HG03575 (cell line): ENCODE results near the gene EHMT2.
A peak's percentile ranks its signal among the peaks of the same experiment; 100 is the strongest.
"Not testable (repeated sequence)": the region's sequence is repeated elsewhere in the genome, so short reads cannot be mapped to it uniquely, and the experiment has no call there.

Experiments used
- ATAC-seq: cut with Tn5 transposase; IDR thresholded peaks from one replicate; pipeline ENCODE4 v1.9.1; 2021; ENCODE audit not compliant: unreplicated experiment, insufficient number of reproducible peaks, low FRiP score; ENCODE audit errors: extremely low read depth

Gene EHMT2

DNA sequence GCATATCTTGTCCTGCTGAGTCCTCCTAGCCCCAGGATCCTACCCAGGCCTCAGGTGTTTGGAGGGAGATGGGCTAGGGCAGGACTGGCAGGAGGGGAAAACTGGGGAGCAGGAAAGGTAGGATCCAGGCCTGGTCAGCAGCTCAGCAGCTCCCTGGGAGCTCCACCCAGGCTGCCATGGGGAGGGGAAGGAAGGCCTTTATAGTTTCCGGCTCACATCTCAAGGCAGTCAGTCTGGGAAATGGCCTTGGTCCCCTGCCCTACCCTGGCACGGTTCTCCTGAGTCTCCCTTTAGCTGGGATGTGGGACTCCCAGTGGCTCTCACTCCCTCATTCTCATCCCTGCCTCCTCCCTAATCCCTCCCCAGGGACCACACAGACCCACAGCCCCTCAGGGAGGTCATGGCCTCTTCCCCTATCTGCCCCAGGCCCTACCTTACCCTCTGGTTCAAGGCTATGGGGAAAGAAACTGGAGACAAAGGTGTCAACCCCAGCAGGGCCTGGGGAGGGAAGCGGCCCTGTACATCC, 20.3 kb downstream of the EHMT2 start:
- no peak for ATAC-seq

DNA sequence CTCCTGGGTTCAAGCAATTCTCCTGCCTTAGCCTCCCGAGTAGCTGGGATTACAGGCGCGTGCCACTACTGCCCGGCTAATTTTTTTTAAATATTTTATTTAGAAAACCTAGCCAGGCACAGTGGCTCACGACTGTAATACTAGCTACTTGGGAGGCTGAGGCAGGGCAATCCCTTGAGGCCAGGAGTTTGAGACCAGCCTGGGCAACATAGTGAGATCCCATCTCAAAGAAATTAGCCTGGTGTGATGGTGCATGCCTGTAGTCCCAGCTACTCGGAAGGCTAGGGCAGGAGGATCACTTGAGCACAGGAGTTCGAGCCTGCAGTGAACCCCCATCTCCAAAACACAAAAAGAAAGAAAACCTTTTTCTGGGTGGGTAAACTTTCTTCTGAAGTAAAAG, 21.1 kb downstream of the EHMT2 start:
- ATAC-seq: no peak

DNA sequence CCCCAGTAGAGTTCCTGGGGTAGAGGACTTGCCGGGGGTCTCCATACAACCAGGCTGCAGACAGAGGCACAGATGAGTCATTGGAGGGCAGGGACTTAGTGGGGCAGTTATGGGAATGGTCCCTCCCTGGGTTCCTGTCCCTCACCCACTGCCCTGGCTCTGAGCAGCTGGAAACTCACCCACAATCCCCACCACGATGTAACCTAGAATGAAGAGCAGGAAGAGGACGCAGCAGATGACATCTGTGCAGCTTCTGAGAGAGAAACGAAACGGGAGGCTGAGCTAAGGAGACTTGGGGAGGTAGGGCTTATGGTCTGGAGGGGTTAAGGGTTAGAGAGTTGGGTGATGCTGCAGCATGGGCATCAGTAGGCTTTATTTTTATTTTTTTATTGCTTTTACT, 21.6 kb downstream of the EHMT2 start:
- ATAC-seq: no peak

DNA sequence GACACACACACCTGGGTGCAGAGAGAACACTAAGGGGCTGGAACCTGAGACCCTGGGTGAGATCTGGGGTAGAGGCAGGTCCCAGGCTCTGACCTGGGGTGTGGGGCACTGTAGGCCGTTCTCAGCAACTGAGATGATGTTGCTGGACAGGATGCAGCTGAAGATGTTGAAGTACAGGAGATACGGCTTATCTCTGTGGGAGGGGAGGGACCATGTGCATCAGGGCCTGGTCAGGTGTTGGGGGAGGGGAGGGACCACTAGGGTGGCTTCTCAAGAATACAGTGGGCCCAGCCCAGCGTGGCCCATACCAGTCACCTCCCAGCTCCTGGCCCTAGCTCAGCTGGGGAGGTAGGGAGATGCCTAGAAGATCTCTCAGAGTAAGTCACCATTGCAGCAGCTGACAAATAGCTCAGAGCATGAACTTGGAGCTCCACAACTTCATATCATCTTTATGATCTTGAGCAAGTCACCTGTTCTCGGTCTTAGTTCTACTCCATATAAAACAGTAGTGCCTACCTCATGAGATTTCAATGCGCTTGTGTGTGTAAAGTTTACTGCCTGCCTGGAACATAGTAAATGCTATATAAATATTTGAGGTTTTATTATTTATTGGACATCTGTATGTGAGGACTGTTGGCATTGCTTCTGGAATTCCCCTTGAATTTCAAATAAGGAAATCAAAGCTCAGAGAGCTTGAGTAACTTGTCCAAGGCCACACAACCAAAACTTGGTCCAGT, 22.5 kb downstream of the EHMT2 start:
- ATAC-seq: no peak

DNA sequence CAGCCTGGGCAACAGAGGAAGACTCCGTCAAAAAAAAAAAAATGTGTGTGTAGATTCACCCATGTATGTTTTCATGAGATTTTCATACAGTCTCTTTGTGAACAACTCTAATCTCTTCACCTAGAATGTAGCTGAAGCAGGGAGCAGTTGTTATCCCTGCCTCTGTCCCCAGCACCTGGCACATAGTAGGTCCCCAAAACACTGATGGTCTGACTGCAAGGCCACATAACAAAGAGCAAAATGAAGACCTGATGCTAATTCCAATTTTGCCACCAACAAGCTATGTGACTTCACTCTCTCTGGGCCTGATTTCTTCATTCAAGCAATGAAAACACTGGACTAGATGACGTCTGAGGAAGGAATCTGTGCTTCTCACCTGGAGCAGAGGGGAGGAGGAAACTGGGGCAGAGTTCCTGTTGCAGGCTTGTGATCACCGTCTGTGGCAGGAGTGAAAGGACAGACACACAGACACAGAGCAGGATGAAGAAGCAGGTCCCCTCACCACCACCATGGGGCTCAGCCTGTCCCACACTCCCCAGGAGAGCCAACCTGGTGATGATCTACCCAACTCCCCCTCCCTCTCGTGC, 23.3 kb downstream of the EHMT2 start:
- no peak for ATAC-seq

DNA sequence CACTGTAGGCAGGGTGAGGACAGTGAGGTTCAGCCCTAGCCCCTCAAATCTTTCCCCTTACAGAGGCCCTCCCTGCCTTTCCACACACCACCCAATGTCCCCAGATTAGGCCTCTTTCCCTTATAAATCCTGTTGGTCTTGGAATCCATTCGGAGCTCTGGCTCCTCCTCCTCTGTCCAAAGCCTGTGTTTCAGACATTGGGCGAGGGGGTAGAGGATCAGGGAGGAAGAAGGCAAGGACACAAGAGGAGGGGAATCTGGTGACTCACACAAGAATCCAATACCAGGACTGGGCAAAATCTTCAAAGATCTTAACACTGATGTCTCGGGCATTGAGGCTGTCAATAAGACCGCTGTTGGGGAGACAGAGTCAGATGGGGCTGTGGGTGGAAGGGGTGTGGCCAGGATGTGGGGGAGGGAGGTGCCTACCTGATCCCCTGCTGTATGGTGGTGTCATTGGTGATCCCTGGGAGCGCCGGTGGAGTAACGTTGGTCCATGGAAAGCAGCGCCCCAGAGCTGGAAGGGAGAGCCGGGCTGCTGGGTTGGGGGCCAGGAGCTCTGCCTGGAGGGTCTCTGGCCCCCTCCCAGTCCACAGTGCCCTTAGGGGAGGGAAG, 26.3 kb downstream of the EHMT2 start:
- no peak for ATAC-seq

DNA sequence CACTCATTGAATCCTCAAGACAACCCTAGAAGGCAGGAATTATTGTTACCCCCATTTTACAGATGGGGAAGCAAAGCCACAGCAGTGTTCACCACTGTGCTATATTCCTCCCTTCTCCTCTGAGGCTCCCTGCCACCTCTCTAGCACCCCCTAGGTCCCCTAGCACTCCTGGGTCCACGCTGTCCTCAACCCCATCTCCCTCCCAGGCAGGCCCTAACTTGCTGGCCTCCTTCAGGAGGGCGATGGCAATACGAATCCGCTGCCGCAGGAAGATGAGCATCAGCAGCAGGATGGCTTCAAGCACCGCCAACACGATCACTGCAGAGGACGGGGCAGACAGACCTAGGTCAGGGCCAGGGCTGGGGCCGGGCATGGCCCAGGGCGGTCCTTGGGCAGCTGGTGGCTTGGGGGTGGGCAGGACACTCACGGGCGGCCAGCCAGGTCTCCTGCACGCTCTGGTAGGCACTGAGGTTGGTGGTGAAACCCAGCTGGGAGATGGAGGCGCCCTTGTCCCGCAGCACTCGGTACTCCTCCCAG, 27.0 kb downstream of the EHMT2 start:
- ATAC-seq: no peak

DNA sequence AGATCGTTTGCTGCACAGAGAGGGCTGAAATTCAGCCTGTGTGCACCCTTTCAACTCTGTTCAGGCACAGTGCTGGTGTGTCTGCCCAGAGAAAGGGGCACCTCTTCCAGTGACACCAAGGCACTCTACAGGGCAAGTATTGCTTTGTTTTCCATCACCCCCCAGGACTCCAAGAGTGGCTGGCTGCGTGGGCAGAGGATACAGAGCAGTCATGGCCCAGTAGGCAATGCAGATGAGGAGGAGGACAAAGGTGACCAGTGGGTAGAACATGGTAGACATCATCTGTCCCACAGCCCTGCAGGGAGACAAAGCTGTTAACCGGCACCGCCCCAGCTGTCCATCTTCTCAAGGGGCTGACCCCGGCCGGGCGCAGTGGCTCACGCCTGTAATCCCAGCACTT, 28.2 kb downstream of the EHMT2 start:
- ATAC-seq: no peak

DNA sequence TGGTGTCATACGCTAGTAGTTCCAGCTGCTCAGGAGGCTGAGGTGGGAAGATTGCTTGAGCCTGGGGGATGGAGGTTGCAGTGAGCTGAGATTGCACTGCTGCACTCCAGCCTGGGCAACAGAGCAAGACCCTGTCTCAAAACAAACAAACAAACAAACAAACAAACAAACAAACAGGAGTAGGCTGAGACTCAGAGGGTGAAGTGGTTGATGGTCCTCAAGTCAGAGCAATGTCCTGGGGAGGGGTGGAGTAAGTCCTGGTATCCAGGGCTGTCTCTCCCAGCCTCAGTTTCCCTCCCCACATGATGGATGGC, 28.9 kb downstream of the EHMT2 start:
- ATAC-seq: not testable (repeated sequence)

DNA sequence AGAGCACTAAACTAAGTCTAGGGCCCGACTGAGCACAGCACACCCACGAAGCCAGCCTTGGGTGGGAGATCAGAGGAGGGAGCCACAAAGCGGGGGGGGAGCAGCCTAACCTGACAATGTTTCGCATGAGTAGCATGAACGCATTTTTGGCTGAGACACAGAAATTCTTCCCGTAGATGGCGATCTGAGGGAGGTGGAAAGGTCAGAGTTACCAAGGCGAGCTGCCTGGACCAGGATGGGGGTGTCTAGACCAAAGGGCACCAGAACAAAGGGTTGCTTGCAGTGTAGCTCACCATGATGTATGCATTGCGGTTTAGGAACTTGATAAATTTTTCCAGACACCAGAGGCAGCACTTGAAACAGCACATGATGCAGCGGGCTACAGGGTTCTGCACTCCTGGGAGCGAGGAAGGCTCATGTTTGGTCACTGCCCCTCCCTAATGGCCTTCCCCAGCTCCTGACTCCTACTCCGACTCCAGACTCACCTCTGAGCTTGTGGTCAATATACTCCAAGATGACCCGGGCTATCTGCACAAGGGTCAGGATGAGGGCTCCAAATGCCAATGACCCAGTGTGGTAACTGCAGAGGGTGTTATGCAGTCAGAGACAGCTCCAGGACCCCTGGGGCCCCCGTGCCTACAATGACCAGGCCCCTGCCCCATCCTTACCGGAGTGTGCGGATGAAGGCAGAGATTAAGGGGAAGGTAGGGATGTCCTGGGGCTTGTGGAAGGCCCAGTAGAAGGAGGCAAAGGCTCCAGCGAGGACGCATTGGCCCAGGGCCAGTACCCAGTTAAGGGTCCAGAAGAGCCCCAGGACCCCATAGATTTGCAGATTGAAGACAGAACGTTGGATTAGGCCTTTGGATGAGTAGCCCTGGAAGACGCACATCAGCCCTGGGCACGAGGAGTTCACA, 32.0 kb downstream of the EHMT2 start:
- no peak for ATAC-seq

DNA sequence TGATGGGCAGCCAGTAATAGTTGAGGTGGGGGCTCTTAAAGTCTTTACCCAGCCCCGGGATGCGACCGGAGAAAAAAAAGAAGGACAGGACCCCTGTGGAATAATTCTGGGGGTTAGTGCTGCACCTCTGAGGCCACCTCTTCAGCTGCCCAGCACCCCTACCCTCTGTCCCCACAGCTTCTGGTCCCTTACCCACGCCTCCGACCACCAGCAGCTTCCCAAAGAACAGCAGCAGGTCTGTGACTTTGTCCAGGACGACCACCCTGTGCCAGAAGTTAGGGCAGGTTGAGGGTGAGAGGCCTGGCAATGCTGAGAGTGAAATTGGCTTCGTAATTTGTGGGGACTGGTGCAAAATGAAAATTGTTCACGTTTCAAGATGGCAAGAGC, 32.7 kb downstream of the EHMT2 start:
- no peak for ATAC-seq

DNA sequence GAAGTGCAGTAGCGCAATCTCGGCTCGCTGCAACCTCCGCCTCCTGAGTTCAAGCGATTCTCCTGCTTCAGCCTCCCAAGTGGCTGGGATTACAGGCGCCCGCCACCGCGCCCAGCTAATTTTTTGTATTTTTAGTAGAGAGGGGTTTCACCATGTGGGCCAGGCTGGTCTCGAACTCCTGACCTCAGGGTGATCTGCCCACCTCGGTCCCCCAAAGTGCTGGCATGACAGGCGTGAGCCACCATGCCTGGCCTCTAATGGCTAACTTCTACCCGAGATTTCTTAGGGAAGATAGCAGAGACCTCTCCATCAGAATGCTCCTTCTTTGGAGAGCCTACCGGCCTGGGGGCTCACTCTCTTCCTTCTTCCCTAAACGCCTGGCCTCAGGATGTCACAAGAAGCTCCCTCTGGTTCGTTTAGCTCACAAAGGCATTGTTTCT, 33.4 kb downstream of the EHMT2 start:
- not testable (repeated sequence) for ATAC-seq

DNA sequence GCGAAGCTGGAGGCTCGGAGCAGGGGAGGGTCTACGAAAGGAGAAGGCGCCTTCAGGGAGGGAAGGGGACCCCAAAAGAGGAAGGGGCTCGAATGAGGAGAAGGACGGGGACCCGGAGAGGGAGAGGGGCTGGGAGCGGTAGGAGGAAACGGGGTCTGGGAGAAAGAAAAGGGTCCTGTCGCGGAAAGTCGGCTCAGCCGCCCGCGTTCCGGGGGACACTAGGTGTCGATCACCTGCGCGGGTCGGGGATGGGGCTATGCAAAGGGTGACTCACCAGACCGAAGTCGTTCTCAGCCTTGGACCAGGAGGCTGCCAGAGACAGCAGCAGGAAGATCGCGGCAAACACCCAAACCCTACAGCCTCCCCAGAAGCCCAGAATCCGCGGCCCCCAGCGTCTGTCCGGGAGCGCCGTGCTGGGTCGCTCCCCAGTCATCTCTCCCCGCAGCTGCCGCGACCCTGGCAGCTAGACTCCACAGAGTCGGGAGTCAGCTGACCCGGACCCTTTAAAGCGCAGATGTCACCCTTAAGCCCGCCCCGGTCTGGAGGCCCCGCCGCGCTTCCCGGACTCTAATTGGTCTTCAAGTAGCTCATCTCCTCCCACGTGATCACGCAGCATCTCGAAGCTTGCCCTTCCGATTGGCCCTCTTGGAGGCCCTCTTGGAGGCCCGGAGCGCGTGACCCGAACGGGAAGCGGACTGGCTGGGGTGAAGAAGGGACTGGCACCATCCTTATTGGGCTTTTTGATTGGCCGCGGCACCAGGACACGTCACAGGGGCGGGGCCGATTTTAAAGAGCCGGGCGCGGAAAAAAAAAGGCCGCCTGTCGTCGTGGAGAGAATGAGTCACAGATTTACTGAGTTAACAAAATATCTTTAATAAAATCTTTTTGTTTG, 34.9 kb downstream of the EHMT2 start, which contains the start of gene NEU1:
Gene NEU1, minus strand, starts transcription at position 478 of the 892 bp plus-strand sequence. Its CDS starts 45 bp downstream, at position 433.
- peak; percentile 73 for ATAC-seq

DNA sequence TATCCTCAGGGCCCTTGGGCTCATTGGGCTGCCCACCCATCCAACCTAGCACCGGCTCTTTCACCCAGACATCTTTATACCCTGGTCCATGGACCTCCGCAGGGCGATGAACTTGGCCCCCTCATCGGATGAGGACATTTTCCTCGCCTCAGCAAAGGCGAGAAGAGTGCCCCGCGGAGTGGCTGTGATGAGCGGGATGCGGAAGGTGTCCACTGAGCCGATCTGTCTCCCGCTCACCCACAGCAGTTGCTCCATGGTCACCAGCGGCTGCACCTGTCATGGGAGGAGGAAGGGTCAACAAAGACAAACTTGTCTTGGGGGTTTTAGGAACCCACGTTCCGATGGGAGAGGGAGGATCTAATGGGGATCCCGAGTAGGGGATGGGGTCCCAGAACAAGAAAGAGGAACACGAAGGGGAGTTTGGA, 35.6 kb downstream of the EHMT2 start:
- ATAC-seq: no peak

DNA sequence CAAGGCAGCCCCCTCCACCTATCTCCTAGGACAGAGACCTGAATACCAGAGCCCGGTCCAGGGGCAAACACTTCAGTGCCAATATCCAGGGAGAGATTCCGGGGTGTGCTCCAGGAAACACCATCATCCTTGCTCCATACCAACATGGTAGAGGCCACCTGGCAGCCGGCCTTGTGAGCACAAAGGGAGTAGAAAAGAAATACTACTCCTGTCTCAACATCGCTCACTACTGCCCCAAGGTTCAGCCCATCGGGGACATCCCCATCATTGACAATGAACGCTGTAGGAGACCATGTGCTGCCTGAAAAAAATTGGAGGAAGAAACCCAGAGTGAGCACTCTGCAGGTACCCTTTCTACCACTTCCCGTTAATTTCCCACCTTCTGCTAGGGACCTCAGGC, 36.3 kb downstream of the EHMT2 start:
- ATAC-seq: no peak

DNA sequence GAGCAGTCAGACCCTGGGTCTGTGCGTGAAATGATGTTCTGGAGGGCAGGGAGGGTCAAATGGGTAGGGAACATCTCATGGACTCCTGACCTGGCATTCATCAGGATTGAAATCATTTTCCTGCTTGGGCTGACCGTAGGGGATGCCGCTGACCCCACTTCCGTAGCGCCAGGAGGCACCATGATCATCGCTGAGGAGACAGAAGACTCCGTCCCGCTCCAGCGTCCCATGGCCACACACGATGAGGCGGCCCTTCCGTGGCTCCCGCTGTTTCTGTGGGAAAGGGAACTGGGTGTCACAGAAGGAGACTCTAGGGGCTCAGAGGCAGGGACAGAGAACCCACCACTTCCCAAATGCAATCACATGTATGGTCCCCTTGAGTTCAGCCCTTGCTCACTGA, 37.1 kb downstream of the EHMT2 start:
- ATAC-seq: no peak

DNA sequence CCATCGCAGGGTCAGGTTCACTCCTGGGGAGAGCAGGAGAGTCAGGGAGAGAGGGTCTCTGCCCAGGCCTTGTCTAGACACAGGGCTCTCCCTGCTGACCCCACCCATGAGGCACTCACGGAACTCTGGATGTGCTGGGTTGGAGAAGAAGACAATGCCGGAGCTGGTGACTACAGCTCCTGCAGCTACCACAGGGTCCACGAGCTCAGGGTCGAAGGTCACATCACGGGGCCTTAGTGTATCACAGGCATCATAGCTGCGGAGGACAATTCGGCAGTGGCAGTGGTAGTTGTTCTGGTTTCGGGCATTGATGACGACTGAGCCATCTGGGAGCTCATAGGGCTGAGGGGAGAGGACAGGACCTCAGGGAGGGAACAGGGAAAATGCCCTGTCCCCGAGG, 37.6 kb downstream of the EHMT2 start:
- ATAC-seq: no peak

DNA sequence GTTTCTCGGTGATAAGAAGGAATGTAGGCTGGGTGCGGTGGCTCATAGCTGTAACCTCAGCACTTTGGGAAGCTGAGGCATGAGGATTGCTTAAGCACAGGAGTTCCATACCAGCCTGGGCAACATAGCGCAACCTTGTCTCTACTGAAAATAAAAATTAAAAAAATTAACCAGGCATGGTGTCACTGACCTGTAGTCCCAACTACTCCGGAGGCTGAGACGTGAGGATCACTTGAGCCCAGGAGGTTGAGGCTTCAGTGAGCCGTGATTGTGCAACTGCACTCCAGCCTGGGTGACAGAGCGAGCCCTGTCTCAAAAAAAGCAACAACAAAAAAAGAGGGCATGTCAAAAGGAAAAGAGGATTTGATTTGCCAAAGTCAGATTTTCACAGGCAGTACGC, 38.8 kb downstream of the EHMT2 start:
- ATAC-seq: no peak
